Natural killer cell treated with Interleukin-12 subunit alpha and Interleukin-12 subunit beta and Interleukin-15 and Interleukin-18, amount 100 ng/mL, for 72 hours (primary cell): ENCODE data around the gene PARP14. TPM values are rescaled to one million over a fixed set of nuclear protein-coding genes. Genes with fewer than 3 reads are reported as not detected.
A peak's percentile ranks its signal among the peaks of the same experiment; 100 is the strongest.
"Not testable (repeated sequence)": the region's sequence is repeated elsewhere in the genome, so short reads cannot be mapped to it uniquely, and the experiment has no call there.

ENCODE experiments used
- ATAC-seq, 2 donors: fragments of 150-1000 bp; cut with Tn5 transposase in 1 of 2; sonication (Bioruptor Pico), chemical (Tn5 transposase) in 1 of 2; 2 replicates each; pipeline ENCODE4 v1.10.0; 2021
- DNase-seq: peaks from one replicate; pipeline ENCODE4 v3.0.0; 2022; ENCODE audit warnings: low spot score
- H3K27ac Mint-ChIP-seq, 2 donors: 1 replicate in 1 of 2; 2 replicates in 1 of 2; pipeline ENCODE4 v1.8.0; 2022; ENCODE audit warnings: mixed read lengths in 2 of 2, mild to moderate bottlenecking in 1 of 2, moderate library complexity in 1 of 2
- H3K27me3 Mint-ChIP-seq, 2 donors: 1 replicate in 1 of 2; 2 replicates in 1 of 2; pipeline ENCODE4 v1.8.0; 2022; ENCODE audit warnings: mixed read lengths in 2 of 2
- H3K36me3 Mint-ChIP-seq: one replicate; pipeline ENCODE4 v1.8.0; 2022; ENCODE audit warnings: mixed read lengths
- H3K4me1 Mint-ChIP-seq, 2 donors: 1 replicate in 1 of 2; 2 replicates in 1 of 2; pipeline ENCODE4 v1.8.0; 2022; ENCODE audit warnings: low read depth in 2 of 2, mixed read lengths in 2 of 2, mild to moderate bottlenecking in 1 of 2
- H3K4me3 Mint-ChIP-seq: one replicate; pipeline ENCODE4 v1.8.0; 2022; ENCODE audit warnings: mixed read lengths
- H3K9me3 Mint-ChIP-seq: 2 replicates; pipeline ENCODE4 v1.8.0; 2022; ENCODE audit warnings: mixed read lengths
- total RNA-seq, 2 donors: library from RNA; stranded (reverse); gene quantifications; one replicate each; pipeline ENCODE4 v1.2.3, GENCODE V29; 2022

The PARP14 gene
- total RNA-seq, 2 donors from 2014 or later: 142 to 143 TPM

- not testable (repeated sequence) for H3K27me3 Mint-ChIP-seq, H3K27ac Mint-ChIP-seq, H3K9me3 Mint-ChIP-seq, H3K4me1 Mint-ChIP-seq, H3K36me3 Mint-ChIP-seq, ATAC-seq, H3K4me3 Mint-ChIP-seq, DNase-seq
These were observed 66.7 kb downstream of the PARP14 start for GRCh38 chr3:122747295-122747694.

- Mint-ChIP-seq H3K27me3 (no peaks in the 10 kb centered on the region), H3K9me3 (no peaks in the 10 kb centered on the region), H3K27ac (no peak overlapping the region), H3K4me1 (no peaks in the 10 kb centered on the region), H3K36me3 (peaks cover 11% of the 10 kb centered on the region), H3K4me3 (no peak overlapping the region)
- ATAC-seq (no peak), DNase-seq (no peak)
These were observed 67.7 kb downstream of the PARP14 start for GRCh38 chr3:122748347-122748746.

GRCh38 chr3:122754929-122755328 lies 74.3 kb downstream of the PARP14 start:
- Mint-ChIP-seq H3K4me1 (peaks cover 0 to 6% of the 10 kb centered on the region in 2 donors), H3K9me3 (no peaks in the 10 kb centered on the region), H3K36me3 (peaks cover 18% of the 10 kb centered on the region), H3K4me3 (no peak overlapping the region), H3K27me3 (no peaks in the 10 kb centered on the region), H3K27ac (no peak overlapping the region)
- no peak for DNase-seq
- ATAC-seq: peak; percentile 64 to 68

- peaks cover 18% of the 10 kb centered on the region for H3K36me3 Mint-ChIP-seq
- no peak overlapping the region for H3K4me3 Mint-ChIP-seq
- no peaks in the 10 kb centered on the region for H3K9me3 Mint-ChIP-seq
- DNase-seq: no peak
- no peaks in the 10 kb centered on the region for H3K27me3 Mint-ChIP-seq
- no peak for ATAC-seq
- peaks cover 0 to 6% of the 10 kb centered on the region in 2 donors for H3K4me1 Mint-ChIP-seq
- no peak overlapping the region for H3K27ac Mint-ChIP-seq
These were observed 74.9 kb downstream of the PARP14 start for GRCh38 chr3:122755491-122755890.

GRCh38 chr3:122758877-122759560 lies 78.4 kb downstream of the PARP14 start:
- ATAC-seq (peak in 1 of 2 donors; percentile 47), DNase-seq (no peak)
- H3K27ac Mint-ChIP-seq: no peak overlapping the region

GRCh38 chr3:122760453-122761271 lies 80.0 kb downstream of the PARP14 start:
- Mint-ChIP-seq H3K27ac (no peak overlapping the region), H3K4me3 (no peak overlapping the region), H3K36me3 (no peaks in the 10 kb centered on the region), H3K9me3 (no peaks in the 10 kb centered on the region), H3K27me3 (no peaks in the 10 kb centered on the region), H3K4me1 (peaks cover 0 to 6% of the 10 kb centered on the region in 2 donors)
- ATAC-seq: no peak
- no peak for DNase-seq

More at GRCh38 chr3:122758877-122759560, 78.4 kb downstream of the PARP14 start:
- Mint-ChIP-seq H3K4me3 (no peak overlapping the region), H3K4me1 (peaks cover 0 to 6% of the 10 kb centered on the region in 2 donors), H3K9me3 (no peaks in the 10 kb centered on the region), H3K36me3 (peaks cover 6% of the 10 kb centered on the region), H3K27me3 (no peaks in the 10 kb centered on the region)

- Mint-ChIP-seq H3K9me3 (no peaks in the 10 kb centered on the region), H3K4me1 (no peaks in the 10 kb centered on the region), H3K27ac (no peak overlapping the region), H3K27me3 (no peaks in the 10 kb centered on the region), H3K36me3 (peaks cover 5% of the 10 kb centered on the region), H3K4me3 (no peak overlapping the region)
- DNase-seq (no peak), ATAC-seq (no peak)
These were observed 85.8 kb downstream of the PARP14 start for GRCh38 chr3:122766430-122766829.

- no peak overlapping the region for H3K27ac Mint-ChIP-seq
- H3K27me3 Mint-ChIP-seq: no peaks in the 10 kb centered on the region
- H3K4me1 Mint-ChIP-seq: no peaks in the 10 kb centered on the region
- peaks cover 5% of the 10 kb centered on the region for H3K36me3 Mint-ChIP-seq
- H3K4me3 Mint-ChIP-seq: no peak overlapping the region
- H3K9me3 Mint-ChIP-seq: no peaks in the 10 kb centered on the region
- DNase-seq: no peak
- no peak for ATAC-seq
These were observed 87.1 kb downstream of the PARP14 start for GRCh38 chr3:122767540-122768372.

GRCh38 chr3:122770521-122771202 lies 90.0 kb downstream of the PARP14 start:
- Mint-ChIP-seq H3K4me1 (no peaks in the 10 kb centered on the region), H3K27ac (no peak overlapping the region), H3K4me3 (no peak overlapping the region), H3K9me3 (no peaks in the 10 kb centered on the region), H3K27me3 (no peaks in the 10 kb centered on the region), H3K36me3 (peaks cover 5% of the 10 kb centered on the region)
- ATAC-seq: no peak
- DNase-seq: no peak

GRCh38 chr3:122772827-122773226 lies 92.2 kb downstream of the PARP14 start:
- Mint-ChIP-seq H3K27me3 (no peaks in the 10 kb centered on the region), H3K4me1 (no peaks in the 10 kb centered on the region), H3K27ac (no peak overlapping the region), H3K4me3 (no peak overlapping the region), H3K36me3 (peaks cover 5% of the 10 kb centered on the region), H3K9me3 (no peaks in the 10 kb centered on the region)
- DNase-seq (no peak), ATAC-seq (no peak)

GRCh38 chr3:122773944-122774509 lies 93.4 kb downstream of the PARP14 start:
- H3K36me3 Mint-ChIP-seq: no peaks in the 10 kb centered on the region
- no peak overlapping the region for H3K4me3 Mint-ChIP-seq

GRCh38 chr3:122774564-122774963 lies 93.9 kb downstream of the PARP14 start:
- Mint-ChIP-seq H3K27me3 (no peaks in the 10 kb centered on the region), H3K9me3 (no peaks in the 10 kb centered on the region), H3K4me1 (no peaks in the 10 kb centered on the region), H3K4me3 (no peak overlapping the region), H3K36me3 (no peaks in the 10 kb centered on the region), H3K27ac (no peak overlapping the region)
- DNase-seq (no peak), ATAC-seq (peak in 1 of 2 donors; percentile 46)

More at GRCh38 chr3:122773944-122774509, 93.4 kb downstream of the PARP14 start:
- no peak overlapping the region for H3K27ac Mint-ChIP-seq
- DNase-seq (no peak), ATAC-seq (no peak)
- H3K27me3 Mint-ChIP-seq: no peaks in the 10 kb centered on the region
- H3K4me1 Mint-ChIP-seq: no peaks in the 10 kb centered on the region
- H3K9me3 Mint-ChIP-seq: no peaks in the 10 kb centered on the region
